Measurements from ENCODE around the gene MRPL36.

MRPL36 gene

DNA sequence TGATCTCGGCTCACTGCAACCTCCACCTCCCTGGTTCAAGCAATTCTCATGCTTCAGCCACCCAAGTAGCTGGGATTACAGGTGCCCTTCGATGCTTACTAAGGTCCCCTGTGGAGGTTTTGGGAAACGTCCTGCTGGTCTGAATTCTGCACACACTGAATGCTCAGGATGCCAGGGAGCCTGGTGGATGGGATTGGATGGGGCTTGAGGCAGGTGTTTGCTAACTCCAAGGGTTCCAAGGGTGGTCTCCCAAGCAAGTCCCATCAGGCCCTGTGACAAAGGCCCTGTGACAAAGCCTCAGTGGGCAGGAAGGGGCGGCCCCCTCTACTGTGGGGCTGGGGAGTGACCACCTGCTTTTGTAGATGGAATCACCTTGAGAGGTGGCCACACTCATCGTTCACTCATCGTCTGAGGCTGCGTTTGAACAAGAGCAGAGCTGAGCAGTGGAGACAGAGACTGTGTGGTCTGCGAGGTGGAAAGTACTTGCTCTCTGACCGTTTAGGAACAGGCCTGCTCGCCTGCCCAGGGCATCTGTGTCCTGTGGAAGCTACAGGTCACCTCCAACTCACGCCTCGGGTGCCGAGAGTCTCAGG, 40.2 kb downstream of the MRPL36 start:
- no peak overlapping the region for H2AFZ ChIP-seq (ENCODE audit: low read depth, low read length)
- no peak overlapping the region for H3K9ac ChIP-seq (ENCODE audit: low read length)
- no peak overlapping the region for H3K4me3 ChIP-seq (ENCODE audit: low read length)
- H3K36me3 ChIP-seq (replicated peaks; ENCODE audit: low read depth, low read length), result no peaks in the 10 kb centered on the region
- no peaks in the 10 kb centered on the region for H4K20me1 ChIP-seq (ENCODE audit: insufficient read depth, low read length)
- H3K27ac ChIP-seq (ENCODE audit: low read length), result no peak overlapping the region
- no peaks in the 10 kb centered on the region for H3K9me3 ChIP-seq (ENCODE audit: insufficient read depth, low read length)
- H3K27me3 ChIP-seq (ENCODE audit: low read depth, low read length), result no peaks in the 10 kb centered on the region
- no peaks in the 10 kb centered on the region for H3K4me1 ChIP-seq (ENCODE audit: low read length)
- H3K79me2 ChIP-seq (ENCODE audit: low read length), result no peaks in the 10 kb centered on the region
- TF ChIP-seq EZH2phosphoT487 (IDR thresholded peaks at IDR 0.05; ENCODE audit: low read depth), result no peak
- TF ChIP-seq, protein P1, sequence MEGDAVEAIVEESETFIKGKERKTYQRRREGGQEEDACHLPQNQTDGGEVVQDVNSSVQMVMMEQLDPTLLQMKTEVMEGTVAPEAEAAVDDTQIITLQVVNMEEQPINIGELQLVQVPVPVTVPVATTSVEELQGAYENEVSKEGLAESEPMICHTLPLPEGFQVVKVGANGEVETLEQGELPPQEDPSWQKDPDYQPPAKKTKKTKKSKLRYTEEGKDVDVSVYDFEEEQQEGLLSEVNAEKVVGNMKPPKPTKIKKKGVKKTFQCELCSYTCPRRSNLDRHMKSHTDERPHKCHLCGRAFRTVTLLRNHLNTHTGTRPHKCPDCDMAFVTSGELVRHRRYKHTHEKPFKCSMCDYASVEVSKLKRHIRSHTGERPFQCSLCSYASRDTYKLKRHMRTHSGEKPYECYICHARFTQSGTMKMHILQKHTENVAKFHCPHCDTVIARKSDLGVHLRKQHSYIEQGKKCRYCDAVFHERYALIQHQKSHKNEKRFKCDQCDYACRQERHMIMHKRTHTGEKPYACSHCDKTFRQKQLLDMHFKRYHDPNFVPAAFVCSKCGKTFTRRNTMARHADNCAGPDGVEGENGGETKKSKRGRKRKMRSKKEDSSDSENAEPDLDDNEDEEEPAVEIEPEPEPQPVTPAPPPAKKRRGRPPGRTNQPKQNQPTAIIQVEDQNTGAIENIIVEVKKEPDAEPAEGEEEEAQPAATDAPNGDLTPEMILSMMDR (IDR thresholded peaks at IDR 0.05; ENCODE audit: low read depth, low read length), result no peak
- no peak overlapping the region for H3K4me2 ChIP-seq (ENCODE audit: low read length)

DNA sequence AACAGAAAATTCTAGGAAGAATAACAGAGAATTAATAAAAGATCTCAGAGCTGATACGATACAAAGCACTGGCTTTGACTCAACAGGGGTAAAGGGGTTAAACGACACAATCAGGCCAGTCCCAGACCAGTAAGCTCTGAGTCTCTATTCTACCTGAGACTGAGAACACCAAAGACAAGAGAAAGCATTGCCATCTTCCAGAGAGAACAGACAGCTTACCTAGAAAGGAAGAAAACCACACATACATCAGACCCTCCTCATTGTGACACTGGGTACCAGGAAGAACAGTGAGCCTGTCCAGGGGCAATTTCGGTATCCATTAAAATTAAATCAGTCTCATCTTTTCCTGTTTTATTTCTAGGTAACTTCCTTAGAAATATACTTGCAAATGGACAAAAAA, 41.1 kb downstream of the MRPL36 start:
- Histone ChIP-seq H3K4me1 (ENCODE audit: low read length) (no peaks in the 10 kb centered on the region), H3K79me2 (ENCODE audit: low read length) (no peaks in the 10 kb centered on the region), H3K36me3 (replicated peaks; ENCODE audit: low read depth, low read length) (no peaks in the 10 kb centered on the region), H3K9me3 (ENCODE audit: insufficient read depth, low read length) (no peaks in the 10 kb centered on the region), H3K27me3 (ENCODE audit: low read depth, low read length) (no peaks in the 10 kb centered on the region), H4K20me1 (ENCODE audit: insufficient read depth, low read length) (no peaks in the 10 kb centered on the region), H3K4me2 (ENCODE audit: low read length) (no peak overlapping the region), H3K4me3 (ENCODE audit: low read length) (no peak overlapping the region), H3K27ac (ENCODE audit: low read length) (no peak overlapping the region), H2AFZ (ENCODE audit: low read depth, low read length) (no peak overlapping the region), H3K9ac (ENCODE audit: low read length) (no peak overlapping the region)
- TF ChIP-seq, protein P1 (IDR thresholded peaks at IDR 0.05; ENCODE audit: low read depth, low read length), result no peak
- TF ChIP-seq EZH2phosphoT487 (IDR thresholded peaks at IDR 0.05; ENCODE audit: low read depth), result no peak

DNA sequence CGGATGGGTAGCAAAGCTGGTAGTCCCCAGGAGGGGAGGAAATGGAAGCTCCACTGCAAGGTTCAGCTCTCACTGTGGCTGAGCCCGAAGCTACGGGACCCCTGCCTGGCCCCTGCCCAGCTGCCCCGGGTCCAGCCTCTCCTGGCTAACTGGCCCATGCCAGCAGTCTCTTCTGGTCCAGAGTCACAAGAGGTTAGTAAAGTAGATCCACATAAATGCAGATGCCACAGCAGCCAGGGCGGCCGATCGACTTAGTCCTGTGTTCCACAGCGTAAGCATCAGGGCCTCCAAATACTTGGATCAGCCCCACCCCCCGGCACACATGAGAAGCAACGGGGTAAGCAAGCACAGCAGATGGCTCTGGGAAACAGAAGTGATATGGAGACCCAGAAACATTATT, 42.1 kb downstream of the MRPL36 start:
- H3K4me3 ChIP-seq (ENCODE audit: low read length), result no peak overlapping the region
- no peak overlapping the region for H3K9ac ChIP-seq (ENCODE audit: low read length)
- H3K79me2 ChIP-seq (ENCODE audit: low read length), result no peaks in the 10 kb centered on the region
- H2AFZ ChIP-seq (ENCODE audit: low read depth, low read length), result no peak overlapping the region
- no peaks in the 10 kb centered on the region for H3K36me3 ChIP-seq (replicated peaks; ENCODE audit: low read depth, low read length)
- H3K4me2 ChIP-seq (ENCODE audit: low read length), result no peak overlapping the region
- H3K4me1 ChIP-seq (ENCODE audit: low read length), result no peaks in the 10 kb centered on the region
- H4K20me1 ChIP-seq (ENCODE audit: insufficient read depth, low read length), result no peaks in the 10 kb centered on the region
- no peak for TF ChIP-seq EZH2phosphoT487 (IDR thresholded peaks at IDR 0.05; ENCODE audit: low read depth)
- TF ChIP-seq, protein P1 (IDR thresholded peaks at IDR 0.05; ENCODE audit: low read depth, low read length), result no peak
- H3K27me3 ChIP-seq (ENCODE audit: low read depth, low read length), result no peaks in the 10 kb centered on the region
- no peak overlapping the region for H3K27ac ChIP-seq (ENCODE audit: low read length)
- no peaks in the 10 kb centered on the region for H3K9me3 ChIP-seq (ENCODE audit: insufficient read depth, low read length)

DNA sequence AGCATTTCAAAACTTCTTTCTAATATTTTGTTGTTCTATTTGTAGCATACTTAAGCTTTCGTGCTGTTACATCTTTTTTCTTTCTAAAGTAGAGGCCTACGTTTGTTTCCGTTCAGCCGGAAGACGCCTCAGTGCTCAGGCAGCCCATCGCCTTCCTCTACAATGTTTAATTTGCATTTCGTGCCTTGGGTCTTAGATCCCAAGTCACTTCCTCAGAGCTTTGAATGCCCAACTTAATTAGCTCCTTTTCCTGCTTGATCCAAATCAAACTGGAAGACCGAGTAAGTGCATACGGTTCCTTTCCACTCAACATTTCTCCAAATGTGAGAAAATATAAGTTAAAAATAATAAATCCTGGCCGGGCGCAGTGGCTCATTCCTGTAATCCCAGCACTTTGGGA, 43.2 kb downstream of the MRPL36 start:
- Histone ChIP-seq H4K20me1 (ENCODE audit: insufficient read depth, low read length) (no peaks in the 10 kb centered on the region), H3K4me1 (ENCODE audit: low read length) (no peaks in the 10 kb centered on the region), H3K4me3 (ENCODE audit: low read length) (no peak overlapping the region), H2AFZ (ENCODE audit: low read depth, low read length) (no peak overlapping the region), H3K27ac (ENCODE audit: low read length) (no peak overlapping the region), H3K9ac (ENCODE audit: low read length) (no peak overlapping the region), H3K4me2 (ENCODE audit: low read length) (no peak overlapping the region), H3K79me2 (ENCODE audit: low read length) (no peaks in the 10 kb centered on the region), H3K36me3 (replicated peaks; ENCODE audit: low read depth, low read length) (no peaks in the 10 kb centered on the region), H3K9me3 (ENCODE audit: insufficient read depth, low read length) (no peaks in the 10 kb centered on the region), H3K27me3 (ENCODE audit: low read depth, low read length) (no peaks in the 10 kb centered on the region)
- no peak for TF ChIP-seq EZH2phosphoT487 (IDR thresholded peaks at IDR 0.05; ENCODE audit: low read depth)
- TF ChIP-seq, protein P1 (IDR thresholded peaks at IDR 0.05; ENCODE audit: low read depth, low read length), result no peak

Data from OCI-LY3 (cell line).